Measurements from ENCODE around the gene VTCN1. TPM values are rescaled to one million over a fixed set of nuclear protein-coding genes. Genes with fewer than 3 reads are reported as not detected.

Gene VTCN1
- total RNA-seq, 2 donors from 2014 or later, result not detected

DNA sequence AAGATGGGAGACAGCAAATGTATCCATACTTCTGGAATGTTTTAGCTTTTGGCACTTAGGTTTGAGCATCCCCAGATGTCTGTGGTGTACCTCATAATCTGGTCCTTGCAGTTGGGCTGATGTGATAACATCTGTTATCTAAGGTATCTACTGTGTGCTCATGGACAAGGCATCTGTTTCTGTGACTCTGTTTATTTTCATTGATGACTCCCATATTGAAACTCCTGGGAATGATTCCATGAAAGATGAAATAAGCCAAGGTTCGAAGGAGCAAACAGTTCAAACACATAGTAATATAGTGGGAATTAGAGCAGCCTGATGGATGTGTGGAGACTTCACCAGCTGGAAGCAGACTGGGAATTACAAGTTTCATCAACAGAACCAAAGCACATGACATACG lies 68.5 kb downstream of the VTCN1 start:
- no peak overlapping the region for H3K4me3 Mint-ChIP-seq
- 88 to 95% methylated on average over 1 to 2 of the region's 2 CpGs for WGBS, 2 experiments (ENCODE audit: insufficient coverage in 1 of 2, insufficient read length in 1 of 2)
- H3K9ac ChIP-seq (ENCODE audit: extremely low read depth, low read length, poor library complexity, severe bottlenecking), result no peak overlapping the region

DNA sequence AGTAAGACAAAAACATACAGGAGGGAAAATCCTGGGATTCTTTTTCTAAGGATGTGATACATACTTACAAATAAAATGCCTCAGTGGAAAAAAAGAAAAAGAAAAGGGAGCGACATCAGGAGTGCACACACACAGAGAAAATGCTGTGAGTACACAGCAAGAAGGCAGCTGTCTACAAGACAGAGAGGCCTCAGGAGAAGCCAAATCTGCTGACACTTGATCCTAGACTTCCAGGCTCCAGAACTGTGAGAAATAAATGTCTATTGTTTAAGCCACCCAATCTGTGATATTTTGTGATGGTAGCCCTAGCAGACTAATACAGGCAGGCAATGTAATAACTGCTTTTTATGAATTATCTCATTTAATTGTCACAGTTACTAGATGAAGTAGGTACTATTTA lies 72.2 kb downstream of the VTCN1 start:
- no peaks in the 10 kb centered on the region for H3K36me3 ChIP-seq (ENCODE audit: control insufficient read depth, insufficient read depth, low read length)
- TF ChIP-seq, protein P1, sequence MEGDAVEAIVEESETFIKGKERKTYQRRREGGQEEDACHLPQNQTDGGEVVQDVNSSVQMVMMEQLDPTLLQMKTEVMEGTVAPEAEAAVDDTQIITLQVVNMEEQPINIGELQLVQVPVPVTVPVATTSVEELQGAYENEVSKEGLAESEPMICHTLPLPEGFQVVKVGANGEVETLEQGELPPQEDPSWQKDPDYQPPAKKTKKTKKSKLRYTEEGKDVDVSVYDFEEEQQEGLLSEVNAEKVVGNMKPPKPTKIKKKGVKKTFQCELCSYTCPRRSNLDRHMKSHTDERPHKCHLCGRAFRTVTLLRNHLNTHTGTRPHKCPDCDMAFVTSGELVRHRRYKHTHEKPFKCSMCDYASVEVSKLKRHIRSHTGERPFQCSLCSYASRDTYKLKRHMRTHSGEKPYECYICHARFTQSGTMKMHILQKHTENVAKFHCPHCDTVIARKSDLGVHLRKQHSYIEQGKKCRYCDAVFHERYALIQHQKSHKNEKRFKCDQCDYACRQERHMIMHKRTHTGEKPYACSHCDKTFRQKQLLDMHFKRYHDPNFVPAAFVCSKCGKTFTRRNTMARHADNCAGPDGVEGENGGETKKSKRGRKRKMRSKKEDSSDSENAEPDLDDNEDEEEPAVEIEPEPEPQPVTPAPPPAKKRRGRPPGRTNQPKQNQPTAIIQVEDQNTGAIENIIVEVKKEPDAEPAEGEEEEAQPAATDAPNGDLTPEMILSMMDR (conservative IDR thresholded peaks at IDR 0.05), result no peak
- H3K27me3 Mint-ChIP-seq (ENCODE audit: insufficient read depth), result no peaks in the 10 kb centered on the region
- H3K27me3 ChIP-seq (ENCODE audit: control insufficient read depth, insufficient read depth, low read length, poor library complexity, severe bottlenecking), result no peaks in the 10 kb centered on the region
- 100% methylated on average over 1 of the region's 1 CpG for WGBS, 2 experiments (ENCODE audit: insufficient coverage in 1 of 2, insufficient read length in 1 of 2)
- no peak overlapping the region for H3K4me3 ChIP-seq (ENCODE audit: low read length)
- H3K4me1 Mint-ChIP-seq, result peaks cover 32% of the 10 kb centered on the region
- no peak overlapping the region for H3K27ac Mint-ChIP-seq
- no peaks in the 10 kb centered on the region for H3K36me3 Mint-ChIP-seq (ENCODE audit: low read depth)
- H3K27ac ChIP-seq (ENCODE audit: low read depth, low read length), result no peak overlapping the region
- DNase-seq, result no peak
- H3K9me3 ChIP-seq (ENCODE audit: control insufficient read depth, low read length), result no peaks in the 10 kb centered on the region
- peaks cover 5% of the 10 kb centered on the region for H3K4me1 ChIP-seq (ENCODE audit: control insufficient read depth, insufficient read depth, low read length)
- H3K9me3 Mint-ChIP-seq, result no peaks in the 10 kb centered on the region
- no peak overlapping the region for H3K4me3 Mint-ChIP-seq
- H3K9ac ChIP-seq (ENCODE audit: extremely low read depth, low read length, poor library complexity, severe bottlenecking), result no peak overlapping the region

More for the DNA sequence above, 68.5 kb downstream of the VTCN1 start:
- H3K27me3 Mint-ChIP-seq (ENCODE audit: insufficient read depth), result no peaks in the 10 kb centered on the region
- H3K9me3 ChIP-seq (ENCODE audit: control insufficient read depth, low read length), result no peaks in the 10 kb centered on the region
- no peaks in the 10 kb centered on the region for H3K9me3 Mint-ChIP-seq
- TF ChIP-seq, protein P1 (conservative IDR thresholded peaks at IDR 0.05), result no peak
- peaks cover 30% of the 10 kb centered on the region for H3K4me1 Mint-ChIP-seq
- no peaks in the 10 kb centered on the region for H3K27me3 ChIP-seq (ENCODE audit: control insufficient read depth, insufficient read depth, low read length, poor library complexity, severe bottlenecking)
- H3K4me3 ChIP-seq (ENCODE audit: low read length), result no peak overlapping the region
- no peak overlapping the region for H3K27ac Mint-ChIP-seq
- no peak overlapping the region for H3K27ac ChIP-seq (ENCODE audit: low read depth, low read length)
- no peaks in the 10 kb centered on the region for H3K36me3 Mint-ChIP-seq (ENCODE audit: low read depth)
- no peaks in the 10 kb centered on the region for H3K36me3 ChIP-seq (ENCODE audit: control insufficient read depth, insufficient read depth, low read length)
- DNase-seq, result no peak
- H3K4me1 ChIP-seq (ENCODE audit: control insufficient read depth, insufficient read depth, low read length), result peaks cover 5% of the 10 kb centered on the region

DNA sequence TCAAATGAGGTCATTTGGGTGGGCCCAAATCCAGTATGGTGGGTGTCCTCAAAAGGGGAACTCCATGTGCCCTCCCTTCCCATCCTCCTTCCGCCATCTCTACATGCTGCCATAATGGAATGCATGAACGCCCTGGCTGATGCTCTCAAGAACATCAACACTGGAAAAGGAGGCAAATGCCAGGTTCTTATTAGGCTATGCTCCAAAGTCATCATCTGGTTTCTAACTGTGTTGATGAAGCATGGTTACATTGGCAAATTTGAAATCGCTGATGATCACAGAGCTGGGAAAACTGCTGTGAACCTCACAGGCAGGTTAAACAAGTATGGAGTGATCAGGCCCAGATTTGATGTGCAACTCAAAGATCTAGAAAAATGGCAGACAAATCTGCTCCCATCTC lies 72.6 kb downstream of the VTCN1 start:
- H3K9me3 Mint-ChIP-seq, result no peaks in the 10 kb centered on the region
- Histone ChIP-seq H3K9ac (ENCODE audit: extremely low read depth, low read length, poor library complexity, severe bottlenecking) (no peak overlapping the region), H3K9me3 (ENCODE audit: control insufficient read depth, low read length) (no peaks in the 10 kb centered on the region), H3K4me3 (ENCODE audit: low read length) (no peak overlapping the region), H3K36me3 (ENCODE audit: control insufficient read depth, insufficient read depth, low read length) (no peaks in the 10 kb centered on the region), H3K27me3 (ENCODE audit: control insufficient read depth, insufficient read depth, low read length, poor library complexity, severe bottlenecking) (no peaks in the 10 kb centered on the region), H3K4me1 (ENCODE audit: control insufficient read depth, insufficient read depth, low read length) (peaks cover 5% of the 10 kb centered on the region), H3K27ac (ENCODE audit: low read depth, low read length) (no peak overlapping the region)
- TF ChIP-seq, protein P1 (conservative IDR thresholded peaks at IDR 0.05), result no peak
- no peak overlapping the region for H3K27ac Mint-ChIP-seq
- H3K4me1 Mint-ChIP-seq, result peaks cover 28% of the 10 kb centered on the region
- no peaks in the 10 kb centered on the region for H3K27me3 Mint-ChIP-seq (ENCODE audit: insufficient read depth)
- DNase-seq, result no peak
- H3K4me3 Mint-ChIP-seq, result no peak overlapping the region
- no peaks in the 10 kb centered on the region for H3K36me3 Mint-ChIP-seq (ENCODE audit: low read depth)
- WGBS, 2 experiments (ENCODE audit: insufficient coverage in 1 of 2, insufficient read length in 1 of 2), result 96 to 100% methylated on average over 3 of the region's 3 CpGs

All from endodermal cell (in vitro differentiated cells).